Measurements from ENCODE around the gene LRRC7.

- TF ChIP-seq CTCF (IDR thresholded peaks at IDR 0.05; ENCODE audit: low read length) (no peak), EZH2phosphoT487 (IDR thresholded peaks at IDR 0.05; ENCODE audit: low read length) (no peak), EZH2 (optimal IDR thresholded peaks at IDR 0.05; ENCODE audit: low read depth, low read length) (no peak)
Observed at GRCh38 chr1:70085521-70085920, 517.8 kb downstream of the LRRC7 start.
